ENCODE results near the gene PPID.
"Not testable (repeated sequence)": the region's sequence is repeated elsewhere in the genome, so short reads cannot be mapped to it uniquely, and the experiment has no call there.

Gene PPID

GRCh38 chr4:158729716-158730559, 6.7 kb upstream of the PPID start:
- peak; percentile 45 for DNase-seq

- DNase-seq = no peak
Observed at GRCh38 chr4:158728236-158728635, 5.0 kb upstream of the PPID start.

GRCh38 chr4:158726633-158727032, 3.4 kb upstream of the PPID start:
- DNase-seq = no peak

GRCh38 chr4:158724637-158725036, 1.4 kb upstream of the PPID start:
- no peak for DNase-seq

- no peak for DNase-seq
Observed at GRCh38 chr4:158722291-158722916, 792 bp downstream of the PPID start.

- no peak for DNase-seq
Observed at GRCh38 chr4:158721680-158722079, 1.5 kb downstream of the PPID start.

- DNase-seq = no peak
Observed at GRCh38 chr4:158715802-158716201, 7.4 kb downstream of the PPID start.

- DNase-seq = no peak
Observed at GRCh38 chr4:158714937-158715336, 8.3 kb downstream of the PPID start.

- not testable (repeated sequence) for DNase-seq
Observed at GRCh38 chr4:158712622-158713021, 10.6 kb downstream of the PPID start.

GRCh38 chr4:158710814-158711213, 12.4 kb downstream of the PPID start:
- no peak for DNase-seq

- DNase-seq = no peak
Observed at GRCh38 chr4:158704274-158704673, 18.9 kb downstream of the PPID start.

GRCh38 chr4:158688813-158689212, 34.4 kb downstream of the PPID start:
- no peak for DNase-seq

GRCh38 chr4:158682066-158682465, 41.1 kb downstream of the PPID start:
- DNase-seq = no peak

GRCh38 chr4:158681629-158682028, 41.6 kb downstream of the PPID start:
- DNase-seq = no peak

GRCh38 chr4:158678767-158679166, 44.4 kb downstream of the PPID start:
- DNase-seq = no peak

- DNase-seq = no peak
Observed at GRCh38 chr4:158676076-158676475, 47.1 kb downstream of the PPID start.

GRCh38 chr4:158673633-158674032, 49.6 kb downstream of the PPID start:
- DNase-seq = no peak

GRCh38 chr4:158671915-158672806, 51.0 kb downstream of the PPID start, which contains the start of gene ETFDH:
Gene ETFDH, plus strand, starts transcription at chr4:158672296. Its CDS starts 161 bp downstream, at chr4:158672457.
- DNase-seq = peak; percentile 100

- DNase-seq = no peak
Observed at GRCh38 chr4:158671665-158671914, 51.6 kb downstream of the PPID start, which contains the start of gene C4orf46. Gene C4orf46, minus strand, starts transcription at chr4:158671887. Its CDS starts 86 bp downstream, at chr4:158671801.

- peak; percentile 55 for DNase-seq
Observed at GRCh38 chr4:158670975-158671664, 52.1 kb downstream of the PPID start.

- DNase-seq = no peak
Observed at GRCh38 chr4:158669310-158669709, 53.9 kb downstream of the PPID start.

- DNase-seq = no peak
Observed at GRCh38 chr4:158667651-158668198, 55.5 kb downstream of the PPID start.

GRCh38 chr4:158666892-158667291, 56.3 kb downstream of the PPID start:
- no peak for DNase-seq
